WI38 (cell line): ENCODE measurements around the gene DYNC1I1.

Experiments
- H3K4me3 ChIP-seq: 2 replicates; pipeline ENCODE4 v1.5.1; 2011; ENCODE audit warnings: low read depth, mild to moderate bottlenecking, control low read depth, low read length
- CTCF ChIP-seq: IDR thresholded peaks from 2 replicates; pipeline ENCODE4 v1.5.1; 2012; ENCODE audit warnings: low read depth, mild to moderate bottlenecking, control low read depth, low read length

The DYNC1I1 gene

DNA sequence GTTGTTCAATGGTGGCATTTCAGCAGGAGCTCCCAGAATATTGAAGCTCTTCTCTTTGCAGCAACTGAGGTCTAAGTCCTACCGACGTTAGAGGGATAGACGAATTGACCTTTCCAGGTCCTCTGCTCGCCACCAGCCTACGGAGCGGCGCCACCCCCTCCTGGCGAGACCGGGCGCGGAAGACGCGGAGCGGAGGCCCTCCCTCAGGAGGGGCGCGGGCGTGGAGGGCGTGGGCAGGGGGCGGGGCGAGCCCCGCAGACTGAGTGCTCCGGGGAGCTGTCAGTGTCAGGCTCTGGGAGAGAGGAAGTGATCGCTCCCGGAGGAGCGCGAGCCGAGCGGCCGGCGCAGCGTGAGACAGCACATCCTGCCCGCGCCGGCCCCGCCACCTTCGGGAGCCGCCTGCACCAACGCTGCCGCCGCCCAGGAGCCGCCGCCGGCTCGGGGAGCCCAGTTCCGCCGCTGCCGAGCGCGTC lies at the start of gene DYNC1I1:
Gene DYNC1I1 (plus strand): TSS at position 257 of the 473 bp plus-strand sequence. CDS start 32,176 bp downstream, outside the sequence.
- no peak for TF ChIP-seq CTCF
- H3K4me3 ChIP-seq, result peak within 1 kb of the TSS; percentile 32

- TF ChIP-seq CTCF, result no peak
- no peak overlapping the region for H3K4me3 ChIP-seq
Observed at GRCh38 chr7:95723583-95724180, 48.7 kb upstream of the DYNC1I1 start.

DNA sequence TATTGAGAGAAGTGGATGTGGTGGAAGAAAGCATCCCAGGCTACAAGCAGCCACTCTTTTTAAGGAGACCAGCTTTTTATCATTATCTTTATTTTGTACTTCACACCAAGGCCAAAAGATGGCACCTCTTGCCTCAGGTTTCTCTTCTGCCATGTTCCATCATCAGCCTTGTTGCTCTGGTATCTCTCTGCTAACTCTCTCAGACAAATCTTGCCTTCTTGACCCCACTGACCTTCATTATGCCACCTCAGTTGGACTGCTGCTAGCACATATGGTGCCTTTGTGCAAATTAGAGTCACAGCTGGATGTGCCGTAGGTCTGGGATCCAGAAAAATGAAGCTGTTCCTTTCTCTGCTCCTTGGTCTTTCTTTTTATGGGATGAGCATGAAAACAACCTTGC lies 47.1 kb upstream of the DYNC1I1 start:
- H3K4me3 ChIP-seq, result no peak overlapping the region
- no peak for TF ChIP-seq CTCF

- no peak for TF ChIP-seq CTCF
- no peak overlapping the region for H3K4me3 ChIP-seq
Observed at GRCh38 chr7:95730493-95731280, 41.7 kb upstream of the DYNC1I1 start.

DNA sequence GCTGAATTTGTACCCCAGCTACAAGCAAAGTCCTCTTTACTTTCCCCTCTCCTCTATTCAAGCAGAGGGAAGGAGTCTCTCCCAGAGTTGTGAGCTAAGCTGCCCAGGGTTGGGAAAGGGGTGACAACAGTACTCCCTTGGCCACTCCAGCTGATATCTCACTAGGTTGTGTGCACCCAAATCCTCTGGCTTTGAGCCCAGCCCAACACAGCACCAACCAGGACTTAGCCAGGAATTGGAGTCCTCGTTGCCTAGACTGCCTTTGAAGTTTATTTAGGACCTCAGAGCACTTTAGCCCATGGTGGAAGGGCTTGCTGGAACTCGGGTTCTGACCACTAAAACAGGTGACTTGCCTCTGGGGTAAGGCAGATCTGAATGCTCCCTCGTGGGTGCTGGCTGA lies 35.7 kb upstream of the DYNC1I1 start:
- no peak overlapping the region for H3K4me3 ChIP-seq
- no peak for TF ChIP-seq CTCF

GRCh38 chr7:95737828-95738505 lies 34.4 kb upstream of the DYNC1I1 start:
- no peak overlapping the region for H3K4me3 ChIP-seq
- no peak for TF ChIP-seq CTCF

- no peak overlapping the region for H3K4me3 ChIP-seq
- TF ChIP-seq CTCF, result no peak
Observed at GRCh38 chr7:95749044-95749443, 23.3 kb upstream of the DYNC1I1 start.
